Measurements from ENCODE around the gene PCED1A.
"Not testable (repeated sequence)": the region's sequence is repeated elsewhere in the genome, so short reads cannot be mapped to it uniquely, and the experiment has no call there.

Gene PCED1A

GRCh38 chr20:2834401-2835110 lies 5.9 kb downstream of the PCED1A start:
- no peak for DNase-seq (ENCODE audit: extremely low read depth in 1 of 2, low read depth in 1 of 2)

GRCh38 chr20:2833761-2834160 lies 6.7 kb downstream of the PCED1A start:
- DNase-seq (ENCODE audit: extremely low read depth in 1 of 2, low read depth in 1 of 2), result no peak

- not testable (repeated sequence) for DNase-seq (ENCODE audit: extremely low read depth in 1 of 2, low read depth in 1 of 2)
Observed at GRCh38 chr20:2831206-2831605, 9.2 kb downstream of the PCED1A start.

- no peak for DNase-seq (ENCODE audit: extremely low read depth in 1 of 2, low read depth in 1 of 2)
Observed at GRCh38 chr20:2829376-2829775, 11.1 kb downstream of the PCED1A start.

- no peak for DNase-seq (ENCODE audit: extremely low read depth in 1 of 2, low read depth in 1 of 2)
Observed at GRCh38 chr20:2826655-2827054, 13.8 kb downstream of the PCED1A start.

GRCh38 chr20:2825761-2826160 lies 14.7 kb downstream of the PCED1A start:
- no peak for DNase-seq (ENCODE audit: extremely low read depth in 1 of 2, low read depth in 1 of 2)

GRCh38 chr20:2822073-2822472 lies 18.4 kb downstream of the PCED1A start:
- DNase-seq (ENCODE audit: extremely low read depth in 1 of 2, low read depth in 1 of 2), result no peak

GRCh38 chr20:2820896-2821869 lies 19.3 kb downstream of the PCED1A start:
- DNase-seq (ENCODE audit: extremely low read depth in 1 of 2, low read depth in 1 of 2), result no peak

GRCh38 chr20:2820084-2820895 lies 20.2 kb downstream of the PCED1A start:
- DNase-seq (ENCODE audit: extremely low read depth in 1 of 2, low read depth in 1 of 2), result no peak

- DNase-seq (ENCODE audit: extremely low read depth in 1 of 2, low read depth in 1 of 2), result no peak
Observed at GRCh38 chr20:2817891-2818595, 22.4 kb downstream of the PCED1A start.

GRCh38 chr20:2817341-2817726 lies 23.1 kb downstream of the PCED1A start:
- no peak for DNase-seq (ENCODE audit: extremely low read depth in 1 of 2, low read depth in 1 of 2)

GRCh38 chr20:2816583-2817340 lies 23.7 kb downstream of the PCED1A start:
- no peak for DNase-seq (ENCODE audit: extremely low read depth in 1 of 2, low read depth in 1 of 2)

- DNase-seq (ENCODE audit: extremely low read depth in 1 of 2, low read depth in 1 of 2), result no peak
Observed at GRCh38 chr20:2816030-2816582, 24.3 kb downstream of the PCED1A start, which contains the start of gene TMEM239. TSS of gene TMEM239 (plus strand) at chr20:2816364. CDS start at chr20:2816555, 191 bp downstream.

- DNase-seq (ENCODE audit: extremely low read depth in 1 of 2, low read depth in 1 of 2), result no peak
Observed at GRCh38 chr20:2815242-2815900, 25.1 kb downstream of the PCED1A start.

- no peak for DNase-seq (ENCODE audit: extremely low read depth in 1 of 2, low read depth in 1 of 2)
Observed at GRCh38 chr20:2814587-2815051, 25.8 kb downstream of the PCED1A start, which contains the start of gene C20orf141. TSS of gene C20orf141 (plus strand) at chr20:2814987. CDS start at chr20:2815185, 198 bp downstream.

- no peak for DNase-seq (ENCODE audit: extremely low read depth in 1 of 2, low read depth in 1 of 2)
Observed at GRCh38 chr20:2814076-2814475, 26.4 kb downstream of the PCED1A start.

GRCh38 chr20:2812189-2812588 lies 28.3 kb downstream of the PCED1A start:
- DNase-seq (ENCODE audit: extremely low read depth in 1 of 2, low read depth in 1 of 2), result no peak

- no peak for DNase-seq (ENCODE audit: extremely low read depth in 1 of 2, low read depth in 1 of 2)
Observed at GRCh38 chr20:2809690-2810089, 30.8 kb downstream of the PCED1A start.

GRCh38 chr20:2807929-2808328 lies 32.5 kb downstream of the PCED1A start:
- not testable (repeated sequence) for DNase-seq (ENCODE audit: extremely low read depth in 1 of 2, low read depth in 1 of 2)
